GM20431 (cell line): ENCODE results near the gene JAK3.
"Not testable (repeated sequence)": the region's sequence is repeated elsewhere in the genome, so short reads cannot be mapped to it uniquely, and the experiment has no call there.

Experiments used
- in situ Hi-C: fragments of 300-500 bp; cut with MseI, MboI; formaldehyde crosslinking; loops from one replicate; pipeline ENCODE4 v1.15.0; 2020; ENCODE audit warnings: low sequenced_read_pairs; ENCODE audit not compliant: unreplicated experiment

JAK3 gene

GRCh38 chr19:17811681-17812080 lies 36.1 kb downstream of the JAK3 start:
- in situ Hi-C loops = no loop called here

- in situ Hi-C loops = no loop called here
Measured at GRCh38 chr19:17811103-17811502, 36.7 kb downstream of the JAK3 start.

DNA sequence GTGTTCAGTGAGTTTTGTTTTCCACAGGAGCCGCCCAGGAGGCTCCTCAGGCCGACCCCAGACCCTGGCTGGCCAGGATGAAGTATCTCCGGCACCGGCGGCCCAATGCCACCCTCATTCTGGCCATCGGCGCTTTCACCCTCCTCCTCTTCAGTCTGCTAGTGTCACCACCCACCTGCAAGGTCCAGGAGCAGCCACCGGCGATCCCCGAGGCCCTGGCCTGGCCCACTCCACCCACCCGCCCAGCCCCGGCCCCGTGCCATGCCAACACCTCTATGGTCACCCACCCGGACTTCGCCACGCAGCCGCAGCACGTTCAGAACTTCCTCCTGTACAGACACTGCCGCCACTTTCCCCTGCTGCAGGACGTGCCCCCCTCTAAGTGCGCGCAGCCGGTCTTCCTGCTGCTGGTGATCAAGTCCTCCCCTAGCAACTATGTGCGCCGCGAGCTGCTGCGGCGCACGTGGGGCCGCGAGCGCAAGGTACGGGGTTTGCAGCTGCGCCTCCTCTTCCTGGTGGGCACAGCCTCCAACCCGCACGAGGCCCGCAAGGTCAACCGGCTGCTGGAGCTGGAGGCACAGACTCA lies 40.0 kb downstream of the JAK3 start:
- in situ Hi-C loops = no loop called here

- in situ Hi-C loops = no loop called here
Measured at GRCh38 chr19:17806945-17807344, 40.8 kb downstream of the JAK3 start.

DNA sequence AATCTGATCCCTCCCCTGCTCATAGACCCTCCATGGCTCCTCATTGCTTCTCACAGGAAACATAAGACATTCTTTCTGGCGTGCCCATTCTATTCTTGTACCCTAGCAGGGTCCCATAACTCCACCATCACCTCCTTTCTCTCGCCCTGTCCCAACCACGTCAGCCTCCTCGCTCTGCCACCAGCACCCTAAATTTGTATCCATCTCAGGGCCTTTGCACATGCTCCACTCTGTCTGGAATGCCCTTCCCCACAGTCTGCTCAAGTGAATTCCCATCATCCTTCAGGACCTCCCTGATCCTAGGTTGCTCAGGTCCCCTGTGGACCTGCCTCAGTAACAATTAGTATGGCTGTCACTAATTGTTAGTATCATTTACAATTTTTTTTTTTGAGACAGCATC lies 42.4 kb downstream of the JAK3 start:
- in situ Hi-C loops = no loop called here

- in situ Hi-C loops = no loop called here
Measured at GRCh38 chr19:17803264-17803896, 44.4 kb downstream of the JAK3 start.

DNA sequence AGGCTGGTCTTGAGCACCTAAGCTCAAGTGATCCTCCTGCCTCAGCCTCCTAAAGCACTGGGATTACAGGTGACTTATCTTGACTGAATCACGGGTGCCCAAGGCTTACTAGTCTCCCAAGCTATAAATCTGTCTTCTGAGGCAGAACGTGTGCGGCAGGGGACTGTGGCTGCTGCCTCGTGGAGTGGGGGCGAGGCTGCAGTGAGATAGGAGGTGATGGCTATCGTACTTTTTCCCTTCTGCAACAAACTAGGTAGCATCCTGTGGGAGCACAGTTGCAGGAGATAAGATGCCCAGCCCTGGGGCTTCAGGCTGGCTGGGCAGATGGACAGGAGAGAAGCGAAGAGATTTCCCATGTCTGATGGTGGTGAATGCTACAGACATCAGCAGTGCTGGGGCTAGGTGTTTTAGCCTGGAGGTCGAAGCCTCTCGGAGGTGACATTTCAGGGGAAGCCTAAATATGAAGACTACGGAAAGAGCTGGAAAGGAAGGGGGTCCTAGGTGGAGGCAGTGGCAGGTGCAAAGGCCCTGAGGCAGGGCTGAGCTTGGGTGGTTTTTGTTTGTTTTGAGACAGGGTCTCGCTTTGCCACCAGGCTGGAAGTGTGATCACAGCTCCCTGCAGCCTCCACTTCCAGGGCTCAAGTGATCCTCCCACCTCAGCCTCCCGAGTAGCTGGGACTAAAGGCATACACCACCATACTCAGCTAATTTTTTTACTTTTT lies 45.5 kb downstream of the JAK3 start:
- in situ Hi-C loops = no loop called here

DNA sequence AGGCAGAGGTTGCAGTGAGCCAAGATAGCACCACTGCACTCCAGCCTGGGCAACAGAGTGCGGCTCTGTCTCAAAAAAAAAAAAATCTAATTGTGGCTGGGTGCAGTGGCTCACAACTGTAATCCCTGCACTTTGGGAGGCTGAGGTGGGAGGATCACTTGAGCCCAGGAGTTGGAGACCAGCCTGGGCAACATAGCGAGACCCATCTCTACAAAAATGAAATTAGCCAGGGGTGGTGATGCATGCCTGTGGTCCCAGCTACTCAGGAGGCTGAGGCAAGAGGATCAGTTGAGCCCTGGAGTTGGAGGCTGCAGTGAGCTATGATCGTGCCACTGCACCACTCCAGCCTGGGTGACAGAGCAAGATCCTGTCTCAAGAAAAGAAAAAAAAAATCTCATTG lies 49.2 kb downstream of the JAK3 start:
- in situ Hi-C loops = not testable (repeated sequence)

DNA sequence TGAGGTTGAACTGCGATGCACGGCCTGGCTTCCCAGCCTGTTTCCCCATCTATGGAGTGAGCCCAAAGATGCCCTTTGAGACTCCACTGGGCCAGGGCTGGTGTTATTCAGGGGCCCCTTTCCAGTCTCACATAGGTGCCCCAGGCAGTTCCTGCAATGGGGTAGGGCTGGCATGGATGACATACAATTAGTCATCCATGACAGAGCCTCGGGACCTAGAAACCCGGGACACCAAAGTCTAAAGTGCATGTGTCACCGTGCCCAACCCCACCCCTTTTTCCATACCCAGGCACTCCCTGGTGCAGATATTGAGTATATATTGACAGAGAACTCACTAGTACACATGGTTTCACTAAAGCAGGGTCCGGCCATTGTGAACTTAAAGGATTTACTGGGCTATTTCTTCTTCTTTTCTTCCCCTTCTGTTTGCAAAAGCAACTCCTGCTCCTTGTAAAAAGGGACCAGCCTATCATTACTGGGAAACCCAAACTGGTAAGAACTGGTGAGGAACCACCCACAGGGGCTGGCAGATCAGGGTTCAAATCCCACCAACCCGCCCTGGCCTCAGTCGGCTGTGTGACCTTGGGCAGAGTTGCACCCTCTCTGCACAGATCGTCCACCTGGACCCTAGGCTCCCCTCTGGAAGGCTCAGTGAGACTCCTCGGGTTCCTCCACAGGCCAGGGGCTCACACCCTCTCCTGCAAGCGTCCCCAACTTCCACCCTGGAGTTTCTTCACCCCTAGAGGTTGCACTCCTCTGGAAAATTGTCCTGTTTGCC lies 50.2 kb downstream of the JAK3 start:
- in situ Hi-C loops = no loop called here

GRCh38 chr19:17796838-17797423 lies 50.9 kb downstream of the JAK3 start:
- in situ Hi-C loops = no loop called here

DNA sequence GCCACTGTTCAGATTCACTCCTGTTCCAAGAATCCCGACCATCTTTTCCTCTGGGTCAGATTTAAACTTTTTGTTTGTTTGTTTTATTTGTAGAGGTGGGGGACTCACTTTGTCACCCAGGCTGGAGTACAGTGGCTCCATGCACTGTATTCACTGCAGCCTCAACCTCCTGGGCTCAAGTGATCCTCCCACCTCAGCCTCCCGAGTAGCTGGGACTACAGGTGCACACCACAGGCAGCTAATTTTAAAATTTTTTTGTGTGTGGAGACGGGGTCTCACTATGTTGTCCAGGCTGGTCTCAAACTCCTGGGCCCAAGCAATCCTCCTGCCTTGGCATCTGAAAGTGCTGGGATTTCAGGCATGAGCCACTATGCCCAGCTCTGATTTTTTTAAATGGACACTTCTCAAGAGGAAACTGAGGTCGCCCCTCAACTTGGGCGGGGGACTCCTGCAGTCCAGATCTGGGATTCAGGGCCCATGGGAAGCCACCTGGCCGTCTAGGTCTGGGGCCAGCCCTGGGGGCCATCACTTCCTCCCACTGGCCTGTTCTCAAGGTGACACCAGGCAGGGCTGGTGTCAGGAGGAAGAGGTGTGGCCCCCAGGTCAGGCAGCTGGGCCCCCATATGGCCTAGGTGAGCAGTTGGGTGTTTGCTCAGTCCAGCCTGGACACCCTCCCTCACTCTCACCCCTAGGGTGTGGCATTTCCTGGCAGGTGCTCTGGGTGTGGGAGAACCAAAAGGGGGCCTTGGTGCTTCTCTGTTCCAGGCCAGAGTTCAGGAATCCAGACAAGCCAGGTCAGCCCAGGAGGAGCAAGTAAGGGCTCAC lies 51.6 kb downstream of the JAK3 start:
- in situ Hi-C loops = no loop called here

- in situ Hi-C loops = no loop called here
Measured at GRCh38 chr19:17795495-17795856, 52.3 kb downstream of the JAK3 start.

DNA sequence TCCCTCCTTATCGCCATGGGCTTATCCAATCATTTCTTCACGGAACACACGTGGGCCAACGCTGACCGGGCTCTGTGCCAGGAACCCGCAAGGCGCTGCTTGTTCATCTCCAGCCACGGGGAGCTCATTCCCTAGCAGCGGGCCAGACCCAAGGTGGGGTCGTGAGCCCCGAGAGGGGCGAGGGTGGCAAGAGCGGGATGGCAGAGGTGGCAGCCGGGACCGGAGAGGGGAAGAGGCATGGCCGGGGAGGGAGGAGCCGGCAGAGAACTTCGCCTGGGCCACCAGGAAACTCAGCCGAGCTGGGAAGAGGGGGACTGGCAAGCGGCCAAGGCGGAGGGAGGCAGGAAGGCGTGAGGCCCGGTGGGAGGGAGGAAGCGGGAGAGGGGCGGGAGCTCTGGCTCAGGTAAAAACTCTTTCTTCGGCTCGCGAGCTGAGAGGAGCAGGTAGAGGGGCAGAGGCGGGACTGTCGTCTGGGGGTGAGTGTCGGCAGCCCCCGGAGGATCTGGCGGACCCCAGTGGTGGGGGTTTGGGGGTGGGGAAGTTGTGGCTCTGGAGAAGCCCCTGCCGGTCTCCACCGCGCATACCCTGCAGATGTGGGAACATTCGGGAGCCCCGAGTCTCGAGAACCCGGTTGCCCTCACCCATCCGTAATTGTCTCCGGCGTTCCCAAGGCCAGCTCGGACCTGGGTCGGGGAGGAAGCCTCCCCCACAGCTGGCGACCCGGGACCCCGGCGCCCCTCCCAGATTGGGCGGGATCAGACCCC lies 52.9 kb downstream of the JAK3 start, which contains the start of gene B3GNT3:
B3GNT3 (plus strand) TSS at position 408 of the 764 bp plus-strand sequence. CDS start 12,670 bp downstream, outside the sequence.
- in situ Hi-C loops = no loop called here

- in situ Hi-C loops = no loop called here
Measured at GRCh38 chr19:17794412-17794730, 53.4 kb downstream of the JAK3 start.

GRCh38 chr19:17790059-17790780 lies 57.6 kb downstream of the JAK3 start:
- in situ Hi-C loops = no loop called here

DNA sequence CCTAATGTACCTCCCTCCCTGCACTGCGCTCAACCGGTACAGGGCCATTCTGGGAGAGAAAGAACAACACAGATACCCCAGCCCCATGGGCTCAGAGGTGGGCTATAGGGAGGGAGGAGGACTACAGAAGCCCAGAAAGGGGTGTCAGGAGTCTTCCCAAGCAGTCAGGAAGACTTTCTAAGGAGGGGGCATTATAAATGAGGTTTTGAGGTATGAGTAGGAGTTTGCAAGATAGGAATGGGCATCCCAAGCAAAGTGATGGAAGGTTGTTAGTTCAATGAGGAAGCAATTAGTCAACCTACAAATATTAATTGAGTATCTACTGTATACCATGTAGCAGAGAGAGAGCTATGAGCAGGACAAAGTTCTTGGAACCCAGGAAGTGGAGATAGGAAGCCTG lies 59.1 kb downstream of the JAK3 start:
- in situ Hi-C loops = no loop called here

GRCh38 chr19:17787274-17787913 lies 60.4 kb downstream of the JAK3 start:
- in situ Hi-C loops = no loop called here
